Endodermal cell (in vitro differentiated cells): ENCODE measurements around the gene PDE6G. TPM values are rescaled to one million over a fixed set of nuclear protein-coding genes. Genes with fewer than 3 reads are reported as not detected.

ENCODE experiments used
- DNase-seq: peaks from one replicate; pipeline ENCODE4 v3.0.0-alpha.2; 2017
- H3K27ac ChIP-seq: 2 replicates; pipeline ENCODE4 v1.5.1; 2013; ENCODE audit warnings: mild to moderate bottlenecking, low read depth, low read length, moderate library complexity
- H3K27me3 ChIP-seq: 2 replicates; pipeline ENCODE4 v1.6.1; 2013; ENCODE audit warnings: mild to moderate bottlenecking, low read length, moderate library complexity; ENCODE audit not compliant: insufficient read depth, control insufficient read depth, poor library complexity, severe bottlenecking
- H3K36me3 ChIP-seq: 2 replicates; pipeline ENCODE4 v1.7.0; 2013; ENCODE audit warnings: mild to moderate bottlenecking, low read length, moderate library complexity; ENCODE audit not compliant: control insufficient read depth, insufficient read depth
- H3K4me1 ChIP-seq: one replicate; pipeline ENCODE4 v1.7.0; 2013; ENCODE audit warnings: low read length; ENCODE audit not compliant: control insufficient read depth, insufficient read depth
- H3K4me3 ChIP-seq: 2 replicates; pipeline ENCODE4 v1.5.1; 2013; ENCODE audit warnings: mild to moderate bottlenecking, low read length, moderate library complexity
- H3K9ac ChIP-seq: 2 replicates; pipeline ENCODE4 v1.6.1; 2013; ENCODE audit warnings: mild to moderate bottlenecking, low read length, moderate library complexity; ENCODE audit not compliant: poor library complexity, severe bottlenecking; ENCODE audit errors: extremely low read depth
- H3K9me3 ChIP-seq: 2 replicates; pipeline ENCODE4 v1.6.1; 2013; ENCODE audit warnings: mild to moderate bottlenecking, low read length, moderate library complexity; ENCODE audit not compliant: control insufficient read depth
- H3K27ac Mint-ChIP-seq: 2 replicates; pipeline ENCODE4 v1.8.0; 2020; ENCODE audit warnings: mixed read lengths
- H3K27me3 Mint-ChIP-seq: 2 replicates; pipeline ENCODE4 v1.8.0; 2021; ENCODE audit warnings: mild to moderate bottlenecking, mixed read lengths; ENCODE audit not compliant: insufficient read depth
- H3K36me3 Mint-ChIP-seq: 2 replicates; pipeline ENCODE4 v1.8.0; 2020; ENCODE audit warnings: low read depth, mixed read lengths
- H3K4me1 Mint-ChIP-seq: 2 replicates; pipeline ENCODE4 v1.8.0; 2020; ENCODE audit warnings: mixed read lengths
- H3K4me3 Mint-ChIP-seq: 2 replicates; pipeline ENCODE4 v1.8.0; 2020; ENCODE audit warnings: mild to moderate bottlenecking, moderate library complexity, mixed read lengths
- H3K9me3 Mint-ChIP-seq: 2 replicates; pipeline ENCODE4 v1.8.0; 2020; ENCODE audit warnings: mild to moderate bottlenecking, mixed read lengths
- WGBS, 2 experiments: methylation state at CpG; one replicate each; pipeline versions ENCODE4 v1.1.5 to v1.1.7; 2013; ENCODE audit warnings: missing lambda C conversion rate in 2 of 2, mixed read lengths in 1 of 2; ENCODE audit not compliant: insufficient coverage in 1 of 2, insufficient read length in 1 of 2; 5-methylcytosine and 5-hydroxymethylcytosine counted together
- total RNA-seq, 2 donors: library from RNA; stranded (reverse); fragmentation: NEBNext Ultra II Directional in 1 of 2; extraction: Animal tissue kit (Norgen Biotek cat#: 25700) in 1 of 2; gene quantifications; 2 replicates in 1 of 2; 3 replicates in 1 of 2; pipeline ENCODE4 v1.2.1, GENCODE V29; 2021
- TF ChIP-seq, protein P1 (sequence below): fragments of 200-600 bp; sonication (generic); conservative IDR thresholded peaks from 2 replicates; pipeline ENCODE4 v1.5.0; 2021; ENCODE audit warnings: antibody characterized with exemption, mild to moderate bottlenecking

Gene PDE6G
- total RNA-seq, 2 donors from 2014 or later = 3.2 to 4.3 TPM

DNA sequence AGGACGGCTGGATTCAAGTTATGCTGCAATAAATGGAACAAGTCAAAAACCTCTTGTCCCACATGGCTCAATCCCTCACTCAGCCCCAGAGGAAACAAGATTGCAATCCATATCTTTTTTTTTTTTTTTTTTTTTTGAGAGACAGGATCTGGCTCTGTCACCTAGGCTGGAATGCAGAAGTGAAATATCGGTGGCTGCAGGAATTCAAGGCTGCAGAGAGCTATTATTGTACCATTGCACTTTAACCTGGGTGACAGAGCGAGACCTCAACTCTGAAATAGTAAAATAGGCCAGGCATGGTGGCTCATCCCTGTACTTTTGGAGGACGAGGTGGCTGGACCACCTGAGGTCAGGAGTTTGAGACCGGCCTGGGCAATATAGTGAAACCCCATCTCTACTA, 2.7 kb upstream of the PDE6G start:
- TF ChIP-seq, protein P1, sequence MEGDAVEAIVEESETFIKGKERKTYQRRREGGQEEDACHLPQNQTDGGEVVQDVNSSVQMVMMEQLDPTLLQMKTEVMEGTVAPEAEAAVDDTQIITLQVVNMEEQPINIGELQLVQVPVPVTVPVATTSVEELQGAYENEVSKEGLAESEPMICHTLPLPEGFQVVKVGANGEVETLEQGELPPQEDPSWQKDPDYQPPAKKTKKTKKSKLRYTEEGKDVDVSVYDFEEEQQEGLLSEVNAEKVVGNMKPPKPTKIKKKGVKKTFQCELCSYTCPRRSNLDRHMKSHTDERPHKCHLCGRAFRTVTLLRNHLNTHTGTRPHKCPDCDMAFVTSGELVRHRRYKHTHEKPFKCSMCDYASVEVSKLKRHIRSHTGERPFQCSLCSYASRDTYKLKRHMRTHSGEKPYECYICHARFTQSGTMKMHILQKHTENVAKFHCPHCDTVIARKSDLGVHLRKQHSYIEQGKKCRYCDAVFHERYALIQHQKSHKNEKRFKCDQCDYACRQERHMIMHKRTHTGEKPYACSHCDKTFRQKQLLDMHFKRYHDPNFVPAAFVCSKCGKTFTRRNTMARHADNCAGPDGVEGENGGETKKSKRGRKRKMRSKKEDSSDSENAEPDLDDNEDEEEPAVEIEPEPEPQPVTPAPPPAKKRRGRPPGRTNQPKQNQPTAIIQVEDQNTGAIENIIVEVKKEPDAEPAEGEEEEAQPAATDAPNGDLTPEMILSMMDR = no peak
- Mint-ChIP-seq H3K4me1 (no peaks in the 10 kb centered on the region), H3K4me3 (no peak overlapping the region), H3K9me3 (no peaks in the 10 kb centered on the region), H3K27me3 (no peaks in the 10 kb centered on the region), H3K36me3 (no peaks in the 10 kb centered on the region), H3K27ac (no peak overlapping the region)
- Histone ChIP-seq H3K4me3 (no peak overlapping the region), H3K36me3 (no peaks in the 10 kb centered on the region), H3K27me3 (no peaks in the 10 kb centered on the region), H3K9ac (no peak overlapping the region), H3K27ac (no peak overlapping the region), H3K4me1 (peaks cover 13% of the 10 kb centered on the region), H3K9me3 (no peaks in the 10 kb centered on the region)
- WGBS, 2 experiments = 81 to 90% methylated on average over 4 to 5 of the region's 5 CpGs
- DNase-seq = no peak

DNA sequence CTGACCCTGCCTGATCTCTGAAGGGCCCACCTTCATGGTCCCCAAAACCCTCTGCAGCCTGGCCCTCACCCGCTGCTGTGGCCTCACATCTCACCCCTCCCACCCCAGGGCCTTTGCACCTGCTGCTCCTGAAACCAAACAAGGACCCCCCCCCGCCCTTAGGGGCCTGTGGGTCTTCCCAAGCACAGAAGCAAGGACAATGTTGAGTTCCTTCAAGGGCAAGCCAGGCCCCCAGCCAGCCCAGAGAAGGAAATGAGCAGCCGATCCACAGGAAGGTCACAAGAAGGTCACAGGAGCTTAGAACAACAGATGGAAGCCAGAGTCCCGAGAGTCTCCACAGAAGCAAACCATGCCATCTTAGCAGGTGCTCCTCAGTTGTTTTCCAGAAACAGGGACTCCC, 493 bp upstream of the PDE6G start:
- H3K4me1 Mint-ChIP-seq = peaks cover 7% of the 10 kb centered on the region
- H3K36me3 Mint-ChIP-seq = no peaks in the 10 kb centered on the region
- Histone ChIP-seq H3K4me1 (peaks cover 13% of the 10 kb centered on the region), H3K27ac (no peak overlapping the region), H3K4me3 (no peak overlapping the region), H3K27me3 (no peaks in the 10 kb centered on the region), H3K9ac (no peak overlapping the region), H3K36me3 (no peaks in the 10 kb centered on the region), H3K9me3 (no peaks in the 10 kb centered on the region)
- no peak overlapping the region for H3K4me3 Mint-ChIP-seq
- WGBS, 2 experiments = 91 to 93% methylated on average over 2 to 4 of the region's 4 CpGs
- H3K27me3 Mint-ChIP-seq = no peaks in the 10 kb centered on the region
- TF ChIP-seq, protein P1 = no peak
- no peaks in the 10 kb centered on the region for H3K9me3 Mint-ChIP-seq
- no peak for DNase-seq
- H3K27ac Mint-ChIP-seq = no peak overlapping the region

DNA sequence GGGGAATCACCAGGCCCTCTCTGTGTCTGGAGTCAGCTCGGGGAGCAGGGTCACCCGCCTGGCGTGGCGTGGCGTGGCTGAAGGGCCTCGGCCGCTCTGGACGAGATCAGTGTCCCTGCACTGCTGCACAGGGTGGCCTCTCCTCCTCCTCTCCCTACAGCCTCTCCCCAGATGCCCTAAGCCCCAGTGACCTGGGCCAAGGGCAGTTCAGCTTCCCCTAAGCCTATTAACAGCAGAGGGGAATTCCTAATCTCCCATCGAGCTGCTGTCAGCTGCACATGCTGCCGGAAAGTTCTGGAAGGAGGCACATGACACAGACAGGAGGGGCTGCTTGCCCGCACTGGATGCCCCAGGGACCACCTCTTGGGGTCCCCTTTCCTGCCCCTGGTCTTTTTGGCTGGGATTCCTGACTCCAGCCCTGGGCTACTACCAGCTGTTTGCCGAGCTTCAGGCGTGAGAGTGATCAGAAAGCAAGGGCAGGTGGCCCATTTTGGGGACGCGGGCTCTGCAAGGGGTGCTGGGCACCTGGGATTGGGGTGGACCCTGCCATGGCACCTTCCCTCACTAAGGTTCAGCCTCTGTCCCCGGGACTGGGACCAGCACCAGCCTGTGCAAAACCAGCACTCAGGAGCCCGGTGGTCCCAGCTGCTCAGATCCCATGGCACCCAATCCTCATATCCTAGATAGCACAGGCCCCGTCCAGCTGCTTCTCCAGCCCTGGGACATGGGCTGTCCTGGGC, 794 bp downstream of the PDE6G start:
- no peaks in the 10 kb centered on the region for H3K27me3 Mint-ChIP-seq
- Histone ChIP-seq H3K4me1 (peaks cover 13% of the 10 kb centered on the region), H3K27ac (no peak overlapping the region), H3K9ac (no peak overlapping the region), H3K36me3 (no peaks in the 10 kb centered on the region), H3K9me3 (no peaks in the 10 kb centered on the region), H3K4me3 (no peak overlapping the region), H3K27me3 (no peaks in the 10 kb centered on the region)
- no peak overlapping the region for H3K27ac Mint-ChIP-seq
- no peaks in the 10 kb centered on the region for H3K36me3 Mint-ChIP-seq
- H3K9me3 Mint-ChIP-seq = no peaks in the 10 kb centered on the region
- H3K4me1 Mint-ChIP-seq = peaks cover 7% of the 10 kb centered on the region
- no peak overlapping the region for H3K4me3 Mint-ChIP-seq
- TF ChIP-seq, protein P1 = no peak
- 90 to 92% methylated on average over 12 to 18 of the region's 18 CpGs for WGBS, 2 experiments
- peak; percentile 57 for DNase-seq
